Testis (tissue), 3 donors: ENCODE results near the gene DUSP18. TPM values are rescaled to one million over a fixed set of nuclear protein-coding genes. Genes with fewer than 3 reads are reported as not detected.

ENCODE experiments used
- DNase-seq: peaks from one replicate; pipeline ENCODE4 v3.0.0-alpha.2; 2019
- H3K27ac ChIP-seq, 2 donors: fragments of 200-600 bp; sonication (generic); one replicate each; pipeline ENCODE4 v1.5.1; 2019
- H3K27me3 ChIP-seq: fragments of 200-600 bp; sonication (generic); one replicate; pipeline ENCODE4 v1.5.1; 2019
- H3K36me3 ChIP-seq: fragments of 200-600 bp; sonication (generic); one replicate; pipeline ENCODE4 v1.5.1; 2017; ENCODE audit warnings: low read depth; ENCODE audit errors: missing control alignments
- H3K4me1 ChIP-seq: fragments of 200-600 bp; sonication (generic); one replicate; pipeline ENCODE4 v1.5.1; 2019
- H3K4me3 ChIP-seq, 2 donors: fragments of 200-600 bp; sonication (generic); one replicate each; pipeline ENCODE4 v1.5.1; 2017 to 2019
- H3K9me3 ChIP-seq: fragments of 200-600 bp; sonication (generic); one replicate; pipeline ENCODE4 v1.5.1; 2017
- CTCF ChIP-seq, 3 experiments: fragments of 450-650 bp in 2 of 3; fragments of 200-600 bp in 1 of 3; sonication (generic) in 1 of 3; IDR thresholded peaks; one replicate each; pipeline ENCODE4 v1.5.1; 2016 to 2019; ENCODE audit warnings: antibody characterized with exemption in 3 of 3, mild to moderate bottlenecking in 2 of 3, moderate library complexity in 1 of 3
- POLR2A ChIP-seq: fragments of 450-650 bp; IDR thresholded peaks from one replicate; pipeline ENCODE4 v1.6.1; 2017; ENCODE audit warnings: antibody characterized with exemption, mild to moderate bottlenecking, moderate library complexity
- WGBS, 2 donors: methylation state at CpG; one replicate each; pipeline ENCODE4 v1.1.5; 2018; 5-methylcytosine and 5-hydroxymethylcytosine counted together
- intact Hi-C: fragments of 100-400 bp; cut with DNase I; formaldehyde crosslinking; loops from one replicate; pipeline ENCODE4 v1.15.1; 2023; ENCODE audit warnings: low total_unique reads
- polyA plus RNA-seq: library from polyadenylated mRNA; stranded (reverse); fragments of 350-450 nt; fragmentation: Illumina TruSeq; extraction: RNeasy Lipid Tissue Mini Kit (QIAGEN cat#74804); gene quantifications from one replicate; pipeline ENCODE4 v1.2.3, GENCODE V29; 2014; ENCODE audit warnings: low read depth, low replicate concordance; ENCODE audit not compliant: insufficient read depth
- total RNA-seq, 2 donors: library from RNA; depleted of rRNA; stranded (reverse); fragments of >200 nt; gene quantifications; one replicate each; pipeline ENCODE4 v1.2.3, GENCODE V29; 2016

Gene DUSP18
- total and polyA plus RNA-seq, 3 donors from 2014 or later: 29.2 to 53.9 (median 42.4) TPM

- H3K4me3 ChIP-seq: no peak overlapping the region
- H3K27ac ChIP-seq: no peak overlapping the region
- no peaks in the 10 kb centered on the region for H3K9me3 ChIP-seq
- no peaks in the 10 kb centered on the region for H3K4me1 ChIP-seq
- 59 to 74% methylated on average over 7 of the region's 7 CpGs for WGBS, 2 donors
- H3K36me3 ChIP-seq: no peaks in the 10 kb centered on the region
- intact Hi-C loops: no loop called here
- TF ChIP-seq POLR2A (no peak), CTCF (IDR thresholded peaks at IDR 0.05) (no peak)
- DNase-seq: no peak
- H3K27me3 ChIP-seq: no peaks in the 10 kb centered on the region
Measured at GRCh38 chr22:30695871-30696655, 28.4 kb upstream of the DUSP18 start.

- TF ChIP-seq POLR2A (no peak), CTCF (IDR thresholded peaks at IDR 0.05) (no peak)
- 62 to 65% methylated on average over 10 to 15 of the region's 15 CpGs for WGBS, 2 donors
Measured at GRCh38 chr22:30695351-30695851, 27.7 kb upstream of the DUSP18 start.

GRCh38 chr22:30694640-30695350, 27.1 kb upstream of the DUSP18 start, which contains the start of gene OSBP2:
Gene OSBP2 (plus strand): TSS chr22:30694874. CDS start chr22:30694910, 36 bp downstream.
- H3K4me3 ChIP-seq: peak within 1 kb of the TSS; percentile 62 to 73
- H3K9me3 ChIP-seq: no peaks in the 10 kb centered on the region
- peak within 1 kb of the TSS; percentile 77 to 81 for H3K27ac ChIP-seq
- 0 to 3% methylated on average over 9 to 51 of the region's 88 CpGs for WGBS, 2 donors
- DNase-seq: peak; percentile 33
- no peaks in the 10 kb centered on the region for H3K4me1 ChIP-seq
- H3K36me3 ChIP-seq: no peaks in the 10 kb centered on the region
- H3K27me3 ChIP-seq: no peaks in the 10 kb centered on the region
- no peak for TF ChIP-seq CTCF (IDR thresholded peaks at IDR 0.05)
- TF ChIP-seq POLR2A: no peak
- intact Hi-C loops: no loop called here

More at GRCh38 chr22:30695351-30695851, 27.7 kb upstream of the DUSP18 start:
- Histone ChIP-seq H3K4me3 (peak overlapping the region; percentile 62 to 64), H3K4me1 (no peaks in the 10 kb centered on the region), H3K27ac (no peak overlapping the region), H3K27me3 (no peaks in the 10 kb centered on the region), H3K9me3 (no peaks in the 10 kb centered on the region), H3K36me3 (no peaks in the 10 kb centered on the region)
- DNase-seq: peak; percentile 39
- intact Hi-C loops: no loop called here

DNA sequence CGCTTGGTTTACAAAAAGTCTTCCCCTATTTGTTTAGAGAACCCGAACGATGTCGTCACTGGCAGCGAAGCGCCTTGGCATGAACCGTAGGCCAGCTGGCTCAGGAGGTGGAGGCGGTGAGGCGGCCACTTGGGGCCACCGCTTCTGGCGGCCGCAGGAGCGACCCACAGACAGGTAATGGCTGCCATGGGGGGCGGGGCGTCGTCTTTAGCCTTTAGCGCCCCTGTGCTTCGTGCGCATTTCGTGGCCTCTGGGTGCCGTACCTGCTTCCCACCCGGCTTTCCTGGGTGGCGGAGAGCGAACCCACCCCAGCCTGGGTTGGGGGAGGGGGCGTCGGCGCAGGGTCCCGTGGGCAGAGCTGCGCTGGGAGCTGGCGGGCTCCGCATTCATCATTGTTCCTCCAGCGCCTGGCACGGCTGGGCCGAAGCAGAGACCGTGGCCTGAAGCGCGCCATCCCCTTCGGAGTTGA, 26.5 kb upstream of the DUSP18 start:
- Histone ChIP-seq H3K9me3 (no peaks in the 10 kb centered on the region), H3K36me3 (no peaks in the 10 kb centered on the region), H3K27ac (peak overlapping the region; percentile 77 to 81), H3K27me3 (no peaks in the 10 kb centered on the region), H3K4me3 (peak overlapping the region; percentile 56 to 73), H3K4me1 (no peaks in the 10 kb centered on the region)
- intact Hi-C loops: no loop called here
- WGBS, 2 donors: 0 to 1% methylated on average over 11 to 37 of the region's 38 CpGs
- TF ChIP-seq CTCF (IDR thresholded peaks at IDR 0.05): no peak
- no peak for TF ChIP-seq POLR2A
- DNase-seq: peak; percentile 77
